B cell (primary cell): ENCODE results near the gene ADAMTS13. TPM values are rescaled to one million over a fixed set of nuclear protein-coding genes. Genes with fewer than 3 reads are reported as not detected.

Source experiments
- ATAC-seq: fragments of 200-7000 bp; cut with Tn5 transposase; one replicate; pipeline ENCODE4 v1.10.0; 2021; ENCODE audit warnings: low read depth, mild to moderate bottlenecking, moderate number of reproducible peaks, moderate library complexity
- CTCF ChIA-PET: fragments of 350-600 bp; sonication (Branson Sonifier 250); formaldehyde crosslinking; loops from one replicate; lab custom pipeline; 2021; ENCODE audit warnings: antibody characterized with exemption, inconsistent platforms; lab: Charles Lee
- POLR2A ChIA-PET: fragments of 350-600 bp; sonication (Branson Sonifier 250); formaldehyde crosslinking; loops from one replicate; lab custom pipeline; 2021; ENCODE audit warnings: antibody characterized with exemption; lab: Charles Lee
- DNase-seq: peaks from one replicate; pipeline ENCODE4 v3.0.0; 2013
- H2AFZ ChIP-seq: 2 replicates; pipeline ENCODE4 v1.6.1; 2012; ENCODE audit warnings: mild to moderate bottlenecking, low read depth, low read length; ENCODE audit not compliant: insufficient read depth, poor library complexity, severe bottlenecking
- H3K27ac ChIP-seq, 2 donors: 1 replicate in 1 of 2; 2 replicates in 1 of 2; pipeline ENCODE4 v1.5.1; 2012 to 2013; ENCODE audit warnings: low read length in 2 of 2, mild to moderate bottlenecking in 2 of 2, moderate library complexity in 1 of 2
- H3K27me3 ChIP-seq, 4 experiments: fragments of 200-600 bp in 1 of 4; sonication (generic) in 1 of 4; replicated peaks in 1 of 4; 1 replicate in 2 of 4; 2 replicates in 2 of 4; pipeline versions ENCODE4 v1.6.1 to v1.7.0; 2013 to 2016; ENCODE audit warnings: low read length in 3 of 4, mild to moderate bottlenecking in 2 of 4, mixed read lengths in 1 of 4, moderate library complexity in 1 of 4; ENCODE audit not compliant: insufficient read depth in 4 of 4, control insufficient read depth in 3 of 4; ENCODE audit errors: control extremely low read depth in 1 of 4
- H3K36me3 ChIP-seq, 2 experiments: replicated peaks in 1 of 2; 1 replicate in 1 of 2; 2 replicates in 1 of 2; pipeline versions ENCODE4 v1.6.1 to v1.7.1; 2013; ENCODE audit warnings: low read length in 1 of 2; ENCODE audit not compliant: insufficient read depth in 2 of 2, control insufficient read depth in 1 of 2; ENCODE audit errors: control extremely low read depth in 1 of 2, extremely low read depth in 1 of 2
- H3K4me1 ChIP-seq, 2 donors: fragments of 200-600 bp in 1 of 2; sonication (generic) in 1 of 2; 1 replicate in 1 of 2; 2 replicates in 1 of 2; pipeline versions ENCODE4 v1.5.1 to v1.6.1; 2013 to 2017; ENCODE audit warnings: low read length in 2 of 2; ENCODE audit not compliant: control insufficient read depth in 2 of 2, insufficient read depth in 2 of 2
- H3K4me2 ChIP-seq: replicated peaks from 2 replicates; pipeline ENCODE3; 2012; ENCODE audit warnings: mild to moderate bottlenecking, low read depth, low read length; ENCODE audit not compliant: poor library complexity, severe bottlenecking
- H3K4me3 ChIP-seq, 5 experiments: fragments of 200-600 bp in 1 of 5; sonication (generic) in 1 of 5; 1 replicate in 3 of 5; 2 replicates in 2 of 5; pipeline versions ENCODE4 v1.5.1 to v1.7.0; 2011 to 2016; ENCODE audit warnings: low read length in 4 of 5, mild to moderate bottlenecking in 4 of 5, low read depth in 2 of 5, control low read depth in 1 of 5, moderate library complexity in 1 of 5; ENCODE audit not compliant: insufficient read depth in 1 of 5; ENCODE audit errors: control extremely low read depth in 1 of 5, extremely low read depth in 1 of 5
- H3K79me2 ChIP-seq: fragments of 200-600 bp; sonication (generic); one replicate; pipeline ENCODE4 v1.6.0; 2016; ENCODE audit warnings: low read length; ENCODE audit not compliant: control insufficient read depth, insufficient read depth
- H3K9ac ChIP-seq: fragments of 200-600 bp; sonication (generic); 2 replicates; pipeline ENCODE4 v1.6.1; 2017; ENCODE audit warnings: mild to moderate bottlenecking, low read length, moderate library complexity
- H3K9me3 ChIP-seq, 3 donors: one replicate each; pipeline versions ENCODE4 v1.6.1 to v1.7.1; 2013; ENCODE audit warnings: low read length in 2 of 3; ENCODE audit not compliant: control insufficient read depth in 2 of 3, insufficient read depth in 1 of 3; ENCODE audit errors: control extremely low read depth in 1 of 3
- H4K20me1 ChIP-seq: 2 replicates; pipeline ENCODE4 v1.6.0; 2012; ENCODE audit warnings: mild to moderate bottlenecking, low read length; ENCODE audit not compliant: insufficient read depth, control insufficient read depth, poor library complexity, severe bottlenecking
- H3K27ac Mint-ChIP-seq: one replicate; pipeline ENCODE4 v1.8.0; 2021; ENCODE audit warnings: mixed read lengths
- H3K27me3 Mint-ChIP-seq: one replicate; pipeline ENCODE4 v1.8.0; 2021; ENCODE audit warnings: mixed read lengths
- H3K4me1 Mint-ChIP-seq: one replicate; pipeline ENCODE4 v1.8.0; 2021; ENCODE audit warnings: mixed read lengths
- H3K4me3 Mint-ChIP-seq: one replicate; pipeline ENCODE4 v1.8.0; 2021; ENCODE audit warnings: mixed read lengths
- H3K9me3 Mint-ChIP-seq: one replicate; pipeline ENCODE4 v1.8.0; 2022; ENCODE audit warnings: mixed read lengths; ENCODE audit not compliant: insufficient read depth
- EZH2 ChIP-seq: IDR thresholded peaks from 2 replicates; pipeline ENCODE4 v1.6.1; 2012; ENCODE audit warnings: borderline replicate concordance, low read depth, mild to moderate bottlenecking, moderate library complexity, low read length; ENCODE audit not compliant: insufficient read depth, poor library complexity, severe bottlenecking
- WGBS: methylation state at CpG from one replicate; pipeline ENCODE4 v1.1.5; 2013; ENCODE audit warnings: missing lambda C conversion rate; ENCODE audit not compliant: insufficient coverage; 5-methylcytosine and 5-hydroxymethylcytosine counted together
- intact Hi-C: fragments of 100-400 bp; cut with micrococcal nuclease; formaldehyde crosslinking; loops from one replicate; pipeline ENCODE4 v1.10.0; 2022
- polyA plus RNA-seq: library from polyadenylated mRNA; depleted of rRNA; stranded (reverse); fragments of >200 nt; gene quantifications from 2 replicates; pipeline ENCODE4 v1.2.3, GENCODE V29; 2012
- total RNA-seq, 2 donors: library from RNA; stranded (reverse); fragments of 120-200 nt in 1 of 2; gene quantifications; 1 replicate in 1 of 2; 2 replicates in 1 of 2; pipeline versions ENCODE4 v1.2.3 to v1.2.4, GENCODE V29; 2013 to 2022
- TF ChIP-seq, protein P1 (sequence below): fragments of 200-600 bp; IDR thresholded peaks from one replicate; pipeline ENCODE4 v1.8.0; 2022; ENCODE audit warnings: antibody characterized with exemption, mild to moderate bottlenecking

Gene ADAMTS13
- total and polyA plus RNA-seq, 2 donors (not counting 1 experiment from before 2014, with no cell fraction given) = 2.5 to 5.7 TPM

DNA sequence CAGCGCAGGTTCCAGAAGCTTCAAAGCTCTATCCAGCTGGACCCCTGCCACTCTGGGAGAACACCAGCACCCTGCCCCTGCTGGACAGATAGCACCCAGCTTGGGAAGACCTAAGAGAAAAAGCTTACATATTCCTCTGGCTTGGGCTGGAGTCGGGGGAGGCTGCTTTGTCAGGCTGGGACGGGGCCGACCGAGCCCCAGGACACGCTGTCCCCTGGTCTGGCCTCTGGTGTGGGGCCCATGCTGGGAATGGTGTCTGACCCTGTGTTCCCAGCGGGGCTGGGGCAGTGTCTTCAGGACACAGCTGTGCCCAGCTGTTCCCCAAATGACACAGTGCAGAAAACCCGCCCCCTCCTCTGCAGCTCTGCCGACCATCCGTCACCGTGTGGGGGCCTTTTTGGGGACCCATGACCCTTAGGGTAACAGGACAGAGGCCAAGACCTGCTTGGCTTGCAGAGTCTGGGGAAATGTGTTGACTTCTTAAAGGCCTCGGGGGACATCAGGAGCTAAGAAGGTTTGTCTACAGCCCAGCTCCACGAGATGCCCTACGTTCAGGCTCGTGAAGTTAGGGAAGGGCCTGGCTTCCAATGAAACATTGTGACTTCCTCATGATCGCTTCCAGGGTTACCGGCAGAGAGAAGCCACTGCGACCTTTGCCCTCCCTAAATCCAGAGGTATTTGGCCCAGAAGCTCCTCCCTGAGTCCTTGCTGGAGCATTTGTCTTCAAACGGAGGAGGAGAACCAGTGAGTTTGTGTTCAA, 77.1 kb downstream of the ADAMTS13 start:
- H3K27me3 Mint-ChIP-seq = peaks cover 22% of the 10 kb centered on the region
- 90% methylated on average over 19 of the region's 19 CpGs for WGBS
- no peak overlapping the region for H3K4me2 ChIP-seq
- H3K27ac Mint-ChIP-seq = no peak overlapping the region
- no peak overlapping the region for H3K4me3 ChIP-seq
- CTCF ChIA-PET = interaction anchor here (1.2 kb wide), 1 partner anchor 13 kb away, joined by 5 read pairs; no protein-coding TSS in a partner anchor
- POLR2A ChIA-PET = no interaction called here
- DNase-seq = no peak
- intact Hi-C loops = no loop called here
- H3K36me3 ChIP-seq = no peaks in the 10 kb centered on the region
- H4K20me1 ChIP-seq = no peaks in the 10 kb centered on the region
- H3K9me3 Mint-ChIP-seq = peaks cover 11% of the 10 kb centered on the region
- H3K27me3 ChIP-seq = peaks cover 0 to 12% (median 0%) of the 10 kb centered on the region in 4 experiments
- H3K9me3 ChIP-seq = peaks cover 5 to 15% (median 14%) of the 10 kb centered on the region in 3 donors
- H3K79me2 ChIP-seq = no peaks in the 10 kb centered on the region
- H3K4me1 ChIP-seq = no peaks in the 10 kb centered on the region
- TF ChIP-seq, protein P1, sequence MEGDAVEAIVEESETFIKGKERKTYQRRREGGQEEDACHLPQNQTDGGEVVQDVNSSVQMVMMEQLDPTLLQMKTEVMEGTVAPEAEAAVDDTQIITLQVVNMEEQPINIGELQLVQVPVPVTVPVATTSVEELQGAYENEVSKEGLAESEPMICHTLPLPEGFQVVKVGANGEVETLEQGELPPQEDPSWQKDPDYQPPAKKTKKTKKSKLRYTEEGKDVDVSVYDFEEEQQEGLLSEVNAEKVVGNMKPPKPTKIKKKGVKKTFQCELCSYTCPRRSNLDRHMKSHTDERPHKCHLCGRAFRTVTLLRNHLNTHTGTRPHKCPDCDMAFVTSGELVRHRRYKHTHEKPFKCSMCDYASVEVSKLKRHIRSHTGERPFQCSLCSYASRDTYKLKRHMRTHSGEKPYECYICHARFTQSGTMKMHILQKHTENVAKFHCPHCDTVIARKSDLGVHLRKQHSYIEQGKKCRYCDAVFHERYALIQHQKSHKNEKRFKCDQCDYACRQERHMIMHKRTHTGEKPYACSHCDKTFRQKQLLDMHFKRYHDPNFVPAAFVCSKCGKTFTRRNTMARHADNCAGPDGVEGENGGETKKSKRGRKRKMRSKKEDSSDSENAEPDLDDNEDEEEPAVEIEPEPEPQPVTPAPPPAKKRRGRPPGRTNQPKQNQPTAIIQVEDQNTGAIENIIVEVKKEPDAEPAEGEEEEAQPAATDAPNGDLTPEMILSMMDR = no peak
- no peak for TF ChIP-seq EZH2
- no peak for ATAC-seq
- no peak overlapping the region for H3K4me3 Mint-ChIP-seq
- no peak overlapping the region for H2AFZ ChIP-seq
- H3K4me1 Mint-ChIP-seq = no peaks in the 10 kb centered on the region
- H3K27ac ChIP-seq = no peak overlapping the region
- no peak overlapping the region for H3K9ac ChIP-seq

DNA sequence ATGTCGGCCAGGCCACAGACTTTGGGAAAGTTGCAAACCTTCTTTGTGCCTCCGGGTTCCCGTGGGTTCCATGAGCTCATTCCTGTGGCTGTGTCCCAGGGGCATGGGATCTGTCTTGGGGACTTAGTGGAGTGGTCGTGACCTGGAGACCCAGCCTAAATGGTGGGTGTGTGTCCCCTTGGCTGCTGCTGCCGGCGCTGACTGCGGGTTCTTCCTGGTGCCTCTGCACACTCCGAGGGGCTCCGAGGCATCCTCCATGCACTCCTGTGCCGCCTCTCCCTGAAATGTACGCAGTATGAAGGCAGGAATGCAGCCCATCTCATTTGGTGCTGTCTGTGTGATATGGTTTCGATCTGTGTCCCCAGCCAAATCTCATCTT, 77.7 kb downstream of the ADAMTS13 start:
- Histone ChIP-seq H3K9me3 (peaks cover 5 to 15% (median 14%) of the 10 kb centered on the region in 3 donors), H3K9ac (no peak overlapping the region), H3K79me2 (no peaks in the 10 kb centered on the region), H4K20me1 (no peaks in the 10 kb centered on the region), H3K36me3 (no peaks in the 10 kb centered on the region), H2AFZ (no peak overlapping the region), H3K27me3 (peaks cover 0 to 12% (median 0%) of the 10 kb centered on the region in 4 experiments), H3K4me2 (no peak overlapping the region), H3K4me3 (no peak overlapping the region), H3K4me1 (no peaks in the 10 kb centered on the region), H3K27ac (no peak overlapping the region)
- no peak for ATAC-seq
- ChIA-PET CTCF (interaction anchor here (1.2 kb wide), 1 partner anchor 13 kb away, joined by 5 read pairs; no protein-coding TSS in a partner anchor), POLR2A (no interaction called here)
- H3K4me3 Mint-ChIP-seq = no peak overlapping the region
- H3K9me3 Mint-ChIP-seq = peaks cover 11% of the 10 kb centered on the region
- H3K27ac Mint-ChIP-seq = no peak overlapping the region
- H3K27me3 Mint-ChIP-seq = peaks cover 25% of the 10 kb centered on the region
- TF ChIP-seq, protein P1 = no peak
- no peak for TF ChIP-seq EZH2
- 84% methylated on average over 12 of the region's 12 CpGs for WGBS
- DNase-seq = no peak
- intact Hi-C loops = no loop called here
- no peaks in the 10 kb centered on the region for H3K4me1 Mint-ChIP-seq
